Measurements from ENCODE around the gene MBL2.

The MBL2 gene

GRCh38 chr10:52759154-52759553 is 13.4 kb downstream of the MBL2 start:
- no peak for TF ChIP-seq CTCF (IDR thresholded peaks at IDR 0.05; ENCODE audit: insufficient read depth, missing control alignments)
- FAIRE-seq (no peak), DNase-seq (ENCODE audit: insufficient read length, low spot score) (no peak)

GRCh38 chr10:52758406-52758805 is 14.2 kb downstream of the MBL2 start:
- TF ChIP-seq CTCF (IDR thresholded peaks at IDR 0.05; ENCODE audit: insufficient read depth, missing control alignments) = no peak
- DNase-seq (ENCODE audit: insufficient read length, low spot score) (no peak), FAIRE-seq (no peak)

- no peak for TF ChIP-seq CTCF (IDR thresholded peaks at IDR 0.05; ENCODE audit: insufficient read depth, missing control alignments)
- FAIRE-seq (no peak), DNase-seq (ENCODE audit: insufficient read length, low spot score) (no peak)
Measured at GRCh38 chr10:52757773-52758172, 14.8 kb downstream of the MBL2 start.

GRCh38 chr10:52756966-52757365 is 15.6 kb downstream of the MBL2 start:
- DNase-seq (ENCODE audit: insufficient read length, low spot score) = no peak
- no peak for FAIRE-seq
- TF ChIP-seq CTCF (IDR thresholded peaks at IDR 0.05; ENCODE audit: insufficient read depth, missing control alignments) = no peak

GRCh38 chr10:52756295-52756694 is 16.3 kb downstream of the MBL2 start:
- DNase-seq (ENCODE audit: insufficient read length, low spot score) = no peak
- no peak for TF ChIP-seq CTCF (IDR thresholded peaks at IDR 0.05; ENCODE audit: insufficient read depth, missing control alignments)
- FAIRE-seq = no peak

GRCh38 chr10:52755297-52756062 is 17.1 kb downstream of the MBL2 start:
- TF ChIP-seq CTCF (IDR thresholded peaks at IDR 0.05; ENCODE audit: insufficient read depth, missing control alignments) = no peak
- no peak for DNase-seq (ENCODE audit: insufficient read length, low spot score)
- FAIRE-seq = no peak

GRCh38 chr10:52752801-52753445 is 19.7 kb downstream of the MBL2 start:
- DNase-seq (ENCODE audit: insufficient read length, low spot score) (no peak), FAIRE-seq (no peak)
- TF ChIP-seq CTCF (IDR thresholded peaks at IDR 0.05; ENCODE audit: insufficient read depth, missing control alignments) = no peak

Data from D721Med (cell line).